Measurements from ENCODE around the gene C9orf85. TPM values are rescaled to one million over a fixed set of nuclear protein-coding genes. Genes with fewer than 3 reads are reported as not detected.

C9orf85 gene
- total RNA-seq, 1 experiment from 2014 or later = 9.8 TPM

GRCh38 chr9:71890042-71890679 is 21.3 kb upstream of the C9orf85 start:
- Mint-ChIP-seq H3K9me3 (ENCODE audit: low read depth, unreplicated experiment) (no peaks in the 10 kb centered on the region), H3K27ac (ENCODE audit: unreplicated experiment) (no peak overlapping the region), H3K27me3 (ENCODE audit: unreplicated experiment) (no peaks in the 10 kb centered on the region), H3K4me3 (ENCODE audit: low read depth, unreplicated experiment) (no peak overlapping the region), H3K4me1 (ENCODE audit: low read depth, unreplicated experiment) (peaks cover 10% of the 10 kb centered on the region), H3K36me3 (ENCODE audit: insufficient read depth, unreplicated experiment) (no peaks in the 10 kb centered on the region)
- intact Hi-C loops (cut with micrococcal nuclease; ENCODE audit: unreplicated experiment) = no loop called here
- no peak for TF ChIP-seq CTCF (IDR thresholded peaks at IDR 0.05; ENCODE audit: unreplicated experiment)
- no peak for DNase-seq
- CTCF ChIA-PET = interaction anchor here (0.6 kb wide), 1 partner anchor 59 kb away, joined by 6 read pairs; no protein-coding TSS in a partner anchor
- BruUV-seq (replicated peaks) = no TSS peak

GRCh38 chr9:71891557-71892189 is 19.8 kb upstream of the C9orf85 start:
- no TSS peak for BruUV-seq (replicated peaks)
- CTCF ChIA-PET = no interaction called here
- no peaks in the 10 kb centered on the region for H3K9me3 Mint-ChIP-seq (ENCODE audit: low read depth, unreplicated experiment)
- H3K4me1 Mint-ChIP-seq (ENCODE audit: low read depth, unreplicated experiment) = peaks cover 10% of the 10 kb centered on the region
- intact Hi-C loops (cut with micrococcal nuclease; ENCODE audit: unreplicated experiment) = no loop called here
- no peak overlapping the region for H3K4me3 Mint-ChIP-seq (ENCODE audit: low read depth, unreplicated experiment)
- H3K27me3 Mint-ChIP-seq (ENCODE audit: unreplicated experiment) = no peaks in the 10 kb centered on the region
- no peaks in the 10 kb centered on the region for H3K36me3 Mint-ChIP-seq (ENCODE audit: insufficient read depth, unreplicated experiment)
- DNase-seq = no peak
- no peak for TF ChIP-seq CTCF (IDR thresholded peaks at IDR 0.05; ENCODE audit: unreplicated experiment)
- H3K27ac Mint-ChIP-seq (ENCODE audit: unreplicated experiment) = no peak overlapping the region

- intact Hi-C loops (cut with micrococcal nuclease; ENCODE audit: unreplicated experiment) = no loop called here
- no peak for DNase-seq
- CTCF ChIA-PET = no interaction called here
- Mint-ChIP-seq H3K36me3 (ENCODE audit: insufficient read depth, unreplicated experiment) (no peaks in the 10 kb centered on the region), H3K27ac (ENCODE audit: unreplicated experiment) (no peak overlapping the region), H3K9me3 (ENCODE audit: low read depth, unreplicated experiment) (no peaks in the 10 kb centered on the region), H3K4me3 (ENCODE audit: low read depth, unreplicated experiment) (no peak overlapping the region), H3K4me1 (ENCODE audit: low read depth, unreplicated experiment) (peaks cover 10% of the 10 kb centered on the region), H3K27me3 (ENCODE audit: unreplicated experiment) (no peaks in the 10 kb centered on the region)
- BruUV-seq (replicated peaks) = no TSS peak
- TF ChIP-seq CTCF (IDR thresholded peaks at IDR 0.05; ENCODE audit: unreplicated experiment) = no peak
Observed at GRCh38 chr9:71895117-71895516, 16.3 kb upstream of the C9orf85 start.

GRCh38 chr9:71895955-71896354 is 15.5 kb upstream of the C9orf85 start:
- TF ChIP-seq CTCF (IDR thresholded peaks at IDR 0.05; ENCODE audit: unreplicated experiment) = no peak
- H3K4me1 Mint-ChIP-seq (ENCODE audit: low read depth, unreplicated experiment) = peaks cover 8% of the 10 kb centered on the region
- no TSS peak for BruUV-seq (replicated peaks)
- DNase-seq = no peak
- no peak overlapping the region for H3K4me3 Mint-ChIP-seq (ENCODE audit: low read depth, unreplicated experiment)
- no peak overlapping the region for H3K27ac Mint-ChIP-seq (ENCODE audit: unreplicated experiment)
- H3K36me3 Mint-ChIP-seq (ENCODE audit: insufficient read depth, unreplicated experiment) = no peaks in the 10 kb centered on the region
- CTCF ChIA-PET = no interaction called here
- H3K9me3 Mint-ChIP-seq (ENCODE audit: low read depth, unreplicated experiment) = no peaks in the 10 kb centered on the region
- no peaks in the 10 kb centered on the region for H3K27me3 Mint-ChIP-seq (ENCODE audit: unreplicated experiment)
- intact Hi-C loops (cut with micrococcal nuclease; ENCODE audit: unreplicated experiment) = no loop called here

Data from Calu3 (cell line).